Measurements from ENCODE around the gene RASSF1. TPM values are rescaled to one million over a fixed set of nuclear protein-coding genes. Genes with fewer than 3 reads are reported as not detected.

RASSF1 gene, protein sequence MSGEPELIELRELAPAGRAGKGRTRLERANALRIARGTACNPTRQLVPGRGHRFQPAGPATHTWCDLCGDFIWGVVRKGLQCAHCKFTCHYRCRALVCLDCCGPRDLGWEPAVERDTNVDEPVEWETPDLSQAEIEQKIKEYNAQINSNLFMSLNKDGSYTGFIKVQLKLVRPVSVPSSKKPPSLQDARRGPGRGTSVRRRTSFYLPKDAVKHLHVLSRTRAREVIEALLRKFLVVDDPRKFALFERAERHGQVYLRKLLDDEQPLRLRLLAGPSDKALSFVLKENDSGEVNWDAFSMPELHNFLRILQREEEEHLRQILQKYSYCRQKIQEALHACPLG
- total RNA-seq: 36.3 and 38.7 TPM in 2 replicates

DNA sequence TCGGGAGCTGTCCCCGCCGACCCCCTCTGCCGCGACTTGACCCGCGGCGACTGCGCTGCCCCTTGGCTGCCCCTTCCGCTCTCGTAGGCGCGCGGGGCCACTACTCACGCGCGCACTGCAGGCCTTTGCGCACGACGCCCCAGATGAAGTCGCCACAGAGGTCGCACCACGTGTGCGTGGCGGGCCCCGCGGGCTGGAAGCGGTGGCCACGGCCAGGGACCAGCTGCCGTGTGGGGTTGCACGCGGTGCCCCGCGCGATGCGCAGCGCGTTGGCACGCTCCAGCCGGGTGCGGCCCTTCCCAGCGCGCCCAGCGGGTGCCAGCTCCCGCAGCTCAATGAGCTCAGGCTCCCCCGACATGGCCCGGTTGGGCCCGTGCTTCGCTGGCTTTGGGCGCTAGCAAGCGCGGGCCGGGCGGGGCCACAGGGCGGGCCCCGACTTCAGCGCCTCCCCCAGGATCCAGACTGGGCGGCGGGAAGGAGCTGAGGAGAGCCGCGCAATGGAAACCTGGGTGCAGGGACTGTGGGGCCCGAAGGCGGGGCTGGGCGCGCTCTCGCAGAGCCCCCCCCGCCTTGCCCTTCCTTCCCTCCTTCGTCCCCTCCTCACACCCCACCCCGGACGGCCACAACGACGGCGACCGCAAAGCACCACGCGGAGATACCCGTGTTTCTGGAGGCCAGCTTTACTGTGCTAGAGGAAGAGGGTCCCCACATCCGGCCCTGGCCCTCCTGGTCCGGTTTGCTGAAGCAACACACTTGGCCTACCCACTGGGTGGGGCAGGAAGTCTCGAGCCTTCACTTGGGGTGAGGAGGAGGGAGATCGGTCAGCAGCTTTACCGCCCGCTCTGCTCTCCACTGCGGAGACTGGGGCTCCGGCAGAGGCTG, at the start of gene RASSF1:
TSS of gene RASSF1 (minus strand) at position 389 of the 882 bp plus-strand sequence. CDS start at position 358, 31 bp downstream.

DNA sequence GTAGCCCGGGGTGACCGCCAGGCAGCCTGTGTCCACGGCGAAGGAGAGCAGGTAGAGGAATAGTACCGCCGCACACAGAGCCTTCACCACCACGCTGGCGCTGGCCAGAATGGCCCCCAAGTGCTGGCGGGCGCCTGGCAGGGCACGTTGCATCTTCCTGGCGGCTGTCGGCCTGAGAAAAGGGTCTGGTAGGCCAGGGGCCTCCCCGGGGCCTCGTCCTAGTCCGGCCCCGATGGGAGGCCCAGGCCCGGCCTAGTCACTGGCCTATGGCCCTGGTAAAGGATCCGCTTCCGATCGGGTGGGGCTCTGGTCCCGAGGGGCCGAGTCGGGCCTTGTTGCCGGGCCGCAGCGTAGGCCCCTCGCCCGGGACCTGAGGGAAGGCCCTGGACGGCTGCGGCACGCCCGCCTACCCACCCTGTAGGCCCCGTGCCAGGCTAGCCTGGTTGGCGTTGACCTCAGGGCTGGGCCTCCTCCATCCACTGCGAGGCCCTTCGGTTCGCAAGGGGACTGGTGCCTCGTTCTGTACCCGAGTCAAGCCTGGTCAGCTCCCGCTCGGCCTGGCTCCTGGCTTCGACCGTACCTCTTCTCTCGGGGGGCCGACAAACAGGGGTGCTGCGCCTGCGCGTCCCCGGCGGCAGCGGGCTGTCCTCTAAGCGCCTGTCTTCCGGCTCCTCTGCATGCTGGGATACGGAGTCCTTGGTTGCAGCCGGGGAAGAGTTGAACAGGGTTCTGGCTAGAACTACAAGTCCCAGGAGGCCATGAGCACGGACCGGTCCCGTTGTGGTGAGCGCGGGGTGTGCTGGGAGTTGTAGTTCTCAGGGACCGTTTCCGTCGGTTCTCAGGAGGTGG, 18.5 kb upstream of the RASSF1 start, which contains the start of gene TMEM115:
TSS of gene TMEM115 (minus strand) at position 611 of the 849 bp plus-strand sequence. CDS start at position 153, 458 bp downstream.

DNA sequence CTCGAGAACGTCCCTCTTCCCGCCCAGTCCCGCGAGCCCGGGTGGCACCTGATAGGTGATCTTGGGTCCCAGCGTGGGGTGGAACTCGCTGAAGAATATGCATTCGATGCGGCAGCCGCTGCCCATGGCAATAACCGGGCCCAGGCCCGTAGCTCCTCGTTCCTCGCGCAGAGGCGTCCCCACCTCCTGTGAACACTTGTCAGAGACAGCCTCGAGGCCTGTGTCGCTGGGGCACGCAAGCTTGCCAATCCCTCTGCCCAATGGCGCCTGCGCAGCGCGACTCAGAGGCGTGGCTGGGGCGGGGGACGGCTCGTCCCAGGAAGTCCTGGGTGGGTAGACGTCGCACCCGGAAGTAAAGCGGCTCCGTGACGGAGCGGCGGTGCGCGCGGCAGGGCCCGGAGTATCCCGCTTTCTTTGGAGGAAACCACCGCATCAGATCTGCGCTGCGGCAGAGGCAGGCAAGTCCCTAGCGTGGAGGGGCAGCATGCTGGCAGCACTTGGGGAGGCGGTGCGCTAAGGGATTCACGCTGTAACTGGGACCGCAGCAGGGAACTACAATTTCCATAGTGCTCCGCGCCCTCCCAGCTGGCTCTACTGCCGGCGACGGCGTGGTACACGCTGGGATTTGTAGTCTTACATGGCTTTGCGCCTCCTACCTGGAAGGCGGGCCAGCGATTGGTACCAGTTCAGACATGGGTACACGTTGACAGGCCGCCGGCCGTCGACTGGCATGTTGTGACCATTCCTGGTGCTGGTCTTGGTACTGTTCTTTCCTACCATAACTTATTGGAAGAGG, 10.1 kb upstream of the RASSF1 start, which contains the start of the genes CYB561D2 and NPRL2:
TSS of gene CYB561D2 (plus strand) at position 336 of the 796 bp plus-strand sequence. CDS start 572 bp downstream, outside the sequence.
TSS of gene NPRL2 (minus strand) at position 249 of the 796 bp plus-strand sequence. CDS start at position 126, 123 bp downstream.

DNA sequence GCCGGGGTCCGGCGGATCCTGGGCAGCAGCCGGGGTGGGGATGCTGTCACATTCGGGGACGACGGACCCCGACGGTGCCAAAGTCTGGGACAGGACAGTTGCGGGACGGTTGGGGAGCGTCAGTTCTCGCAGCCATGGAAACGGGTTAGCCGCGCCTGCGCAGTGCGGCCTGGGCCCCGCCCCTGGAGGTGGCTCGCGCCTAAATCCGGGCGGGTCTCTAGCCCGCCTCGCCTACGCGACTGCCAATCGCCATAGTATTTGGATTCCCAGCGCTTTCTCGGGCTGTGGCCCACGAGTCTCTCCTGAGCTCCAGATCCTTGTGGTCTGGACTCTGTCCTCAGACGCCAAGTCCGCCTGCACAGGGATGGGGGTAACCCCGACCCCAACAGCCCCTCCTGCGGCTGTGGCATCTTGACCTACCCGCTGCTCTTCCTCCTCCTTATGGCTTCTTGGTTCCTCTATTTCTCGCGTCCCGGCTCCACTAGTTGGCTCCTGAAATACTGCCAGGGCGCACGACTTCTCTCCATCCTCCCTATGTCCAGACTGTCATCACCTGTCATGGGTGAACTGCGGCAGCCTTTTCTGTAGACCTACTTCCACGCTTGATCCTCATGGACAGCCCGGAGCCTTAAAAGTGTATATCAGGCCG, 5.1 kb upstream of the RASSF1 start, which contains the start of gene ZMYND10:
TSS of gene ZMYND10 (minus strand) at position 147 of the 649 bp plus-strand sequence. CDS start 153 bp downstream, outside the sequence.

DNA sequence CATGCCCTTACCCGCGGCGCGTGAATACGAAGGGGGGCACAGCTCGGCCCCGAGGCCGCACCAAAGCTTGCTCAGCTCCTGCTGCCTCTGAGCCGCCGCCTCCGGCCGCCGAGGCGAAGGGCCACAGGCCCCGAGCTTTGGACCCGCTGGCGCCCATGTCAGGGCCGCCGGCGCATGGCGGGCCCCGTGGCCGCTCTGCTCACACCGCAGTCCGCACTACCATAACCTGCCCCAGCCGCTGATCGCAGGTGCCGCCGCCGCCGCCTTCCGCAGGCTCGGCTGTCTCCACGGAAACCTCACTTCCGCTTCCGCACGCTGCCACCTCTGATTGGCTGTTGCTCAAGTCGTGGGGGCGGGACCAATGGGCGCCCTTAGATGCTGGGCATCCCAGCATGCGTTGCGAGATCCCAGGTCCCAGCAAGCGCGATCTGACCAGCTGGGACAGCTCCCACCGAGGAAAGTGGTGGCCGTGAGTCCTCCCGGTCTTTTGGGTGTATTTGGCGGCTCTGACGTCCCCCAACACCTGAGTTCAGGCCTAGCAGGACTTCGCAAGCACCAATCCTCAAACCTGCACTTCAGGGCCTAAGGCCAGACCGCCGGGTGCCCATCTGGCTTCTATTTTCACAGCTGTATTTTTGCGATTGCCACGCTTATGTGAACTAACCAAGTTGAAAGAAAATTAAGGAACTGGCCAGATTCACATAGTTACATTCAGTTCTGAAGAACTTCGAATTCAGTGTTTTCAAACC, 12.5 kb downstream of the RASSF1 start, which contains the start of gene TUSC2:
TSS of gene TUSC2 (minus strand) at position 281 of the 749 bp plus-strand sequence. CDS start at position 157, 124 bp downstream.

DNA sequence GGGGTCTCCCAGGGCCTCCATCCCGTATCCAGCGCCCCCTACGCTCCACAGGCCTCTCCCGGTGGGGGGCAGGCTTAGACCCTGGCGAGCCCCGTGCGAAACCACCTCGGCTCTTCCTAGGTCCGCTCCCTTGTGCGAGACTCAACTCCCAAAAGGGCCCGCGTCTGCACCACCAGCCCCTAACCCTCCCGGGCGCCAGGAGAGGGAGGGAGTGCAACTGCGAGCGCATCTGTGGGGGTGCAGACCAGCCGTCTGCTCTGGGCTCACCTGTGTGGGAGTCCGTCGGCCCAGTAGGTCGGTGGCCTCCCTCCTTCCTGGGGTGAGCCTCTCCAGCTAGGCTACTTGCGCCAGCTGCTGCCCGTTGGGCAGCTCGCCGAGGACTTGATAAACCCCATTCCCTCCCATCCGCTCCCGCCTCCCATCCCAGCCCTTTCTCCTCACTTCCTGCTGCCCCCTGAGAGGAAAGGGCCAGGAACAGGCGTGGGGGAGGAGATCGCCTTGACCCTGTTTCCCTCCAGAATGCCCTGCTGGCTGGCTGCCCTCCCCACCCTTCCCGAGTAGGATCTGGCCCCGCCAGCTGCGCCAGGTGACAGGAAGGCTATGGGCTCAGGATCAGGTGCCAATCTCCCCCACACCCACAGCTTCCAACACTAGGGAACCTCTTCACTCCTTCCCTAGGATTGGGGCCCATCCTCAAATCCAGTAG, 18.1 kb downstream of the RASSF1 start, which contains the start of gene HYAL2:
TSS of gene HYAL2 (minus strand) at position 360 of the 706 bp plus-strand sequence. CDS start 2,256 bp downstream, outside the sequence.

DNA sequence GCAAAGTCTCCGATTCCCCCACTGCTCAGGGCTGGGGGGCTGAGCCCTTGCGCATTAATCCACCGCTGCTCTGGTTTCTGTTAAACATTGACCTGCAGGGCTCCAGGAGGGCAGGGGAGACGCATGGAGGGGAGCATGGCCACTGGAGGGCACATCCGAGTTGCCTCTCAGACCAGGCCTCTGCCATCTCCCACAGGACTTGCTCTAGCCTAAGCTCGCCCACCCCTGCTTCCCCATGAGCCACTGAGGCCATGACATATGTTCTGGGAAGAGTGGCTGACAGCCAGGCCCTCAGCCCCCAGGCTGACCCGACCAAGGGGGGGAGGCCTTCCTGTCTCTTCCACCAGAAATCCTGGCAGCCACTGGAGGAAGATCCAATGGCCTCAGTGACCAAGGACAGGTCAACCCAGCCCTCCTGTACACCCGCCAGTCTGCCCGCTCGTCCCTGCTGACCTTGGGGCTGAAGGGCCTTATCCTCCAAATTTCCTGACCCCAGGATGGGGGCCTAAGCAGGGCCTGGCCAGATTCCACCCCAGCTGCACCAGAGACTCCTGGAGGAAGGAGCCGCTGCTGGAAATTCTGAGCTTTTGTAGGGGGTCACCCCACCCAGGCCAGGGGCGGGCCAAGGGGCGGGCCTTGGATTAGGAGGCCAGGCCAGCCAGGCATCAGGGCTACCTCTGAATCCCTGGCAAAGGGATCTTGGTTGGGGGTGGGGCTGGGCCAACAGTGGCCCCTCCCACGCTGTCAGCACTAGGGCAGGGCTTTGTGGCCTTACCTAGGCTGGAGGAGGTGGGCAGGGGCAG, 37.4 kb downstream of the RASSF1 start, which contains the start of gene HYAL1:
TSS of gene HYAL1 (minus strand) at position 562 of the 803 bp plus-strand sequence. CDS start 618 bp downstream, outside the sequence.

DNA sequence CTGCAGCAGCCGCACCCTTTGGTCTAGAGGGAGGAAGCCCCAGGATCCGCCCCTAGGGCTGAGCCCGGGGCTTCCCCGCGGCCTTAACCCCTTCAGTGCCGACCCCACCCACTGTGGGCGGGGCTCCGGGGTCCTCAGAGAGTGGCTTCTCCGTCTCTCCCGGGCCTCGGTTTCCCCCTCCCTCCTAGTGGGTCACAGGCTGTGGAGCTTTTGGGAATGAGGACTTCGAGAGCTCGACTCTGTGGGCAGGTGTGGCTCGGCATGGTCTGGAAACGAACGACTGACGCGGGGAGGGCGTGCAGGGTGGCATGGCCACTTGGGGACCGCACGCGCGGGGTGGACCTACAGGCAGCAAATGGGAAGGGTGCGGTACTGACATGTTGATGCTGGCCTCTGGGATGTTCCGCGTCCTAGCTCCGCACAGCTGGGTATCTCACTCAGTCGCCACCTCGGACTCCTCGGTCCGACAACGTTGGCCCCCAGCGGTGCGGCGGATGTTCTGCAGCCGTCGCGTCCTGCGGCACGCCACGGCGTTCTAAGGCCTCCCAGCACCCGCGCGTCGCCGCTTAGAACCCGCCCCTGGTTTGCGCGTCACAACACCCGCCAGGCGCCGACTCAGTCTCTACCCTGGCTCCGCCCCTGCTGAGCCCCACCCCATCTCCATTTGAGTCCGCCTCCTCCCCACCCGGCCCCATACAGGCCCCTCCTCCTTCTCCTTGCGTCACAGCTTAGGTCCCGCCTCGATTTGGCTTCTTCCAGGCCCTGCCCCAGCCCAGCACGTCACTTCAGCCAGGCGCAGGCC, 41.6 kb downstream of the RASSF1 start, which contains the start of the genes HYAL3 and NAA80:
TSS of gene HYAL3 (minus strand) at position 570 of the 802 bp plus-strand sequence. CDS start 3,803 bp downstream, outside the sequence.
TSS of gene NAA80 (minus strand) at position 570 of the 802 bp plus-strand sequence. CDS start 1,942 bp downstream, outside the sequence.

DNA sequence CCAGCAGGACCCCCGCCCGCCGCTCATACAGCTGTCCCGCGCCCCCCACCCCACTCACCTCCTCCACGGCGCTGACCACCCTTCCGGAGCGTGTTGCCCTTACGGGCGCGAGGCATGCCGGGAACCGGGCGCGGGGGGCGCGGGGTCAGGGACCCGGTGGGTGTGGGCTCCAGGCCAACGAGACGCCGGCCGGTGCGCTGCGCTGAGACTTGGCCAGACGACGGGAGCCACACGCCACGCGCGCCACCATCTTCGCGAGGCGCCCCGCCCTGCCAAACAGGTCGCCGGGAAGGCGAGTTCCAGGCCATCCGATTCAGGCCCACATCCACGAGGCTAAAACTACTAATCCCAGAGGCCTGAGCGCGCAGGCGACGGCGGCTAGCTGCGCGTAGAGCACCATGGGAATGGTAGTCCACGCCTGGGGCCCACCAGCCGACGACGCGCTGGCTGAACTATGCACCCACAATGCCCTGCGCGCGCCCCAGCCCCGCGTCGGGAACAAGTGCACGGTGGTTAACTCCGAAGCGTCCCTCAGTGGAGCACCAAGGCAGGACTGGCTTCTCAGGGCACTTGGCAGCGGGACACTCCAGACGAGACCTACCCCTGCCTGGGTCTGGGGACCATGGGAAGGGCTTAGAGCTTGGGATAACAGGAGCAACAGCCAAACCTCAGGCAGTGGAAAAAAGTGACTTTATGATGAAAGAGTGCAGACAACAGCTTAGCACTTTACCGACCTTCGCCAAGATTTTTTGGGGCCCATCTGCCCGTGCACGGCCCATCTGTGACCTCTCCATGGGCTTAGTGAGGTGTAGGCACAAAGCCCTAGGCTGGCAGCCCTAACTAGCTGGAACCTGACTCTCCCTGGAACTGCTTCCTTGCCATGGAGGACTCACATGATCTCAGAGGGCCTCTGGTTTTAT, 48.2 kb downstream of the RASSF1 start, which contains the start of gene IFRD2:
TSS of gene IFRD2 (minus strand) at position 271 of the 920 bp plus-strand sequence. CDS start at position 116, 155 bp downstream.

Other genes starting within 250 kb of the RASSF1 start
- gene SEMA3F, start 185.5 kb downstream of the RASSF1 start, total RNA-seq: 40.2 and 41.5 TPM in 2 replicates
- gene GNAT1, start 149.2 kb downstream of the RASSF1 start, total RNA-seq: not detected in 2 replicates
- gene SLC38A3, start 135.6 kb downstream of the RASSF1 start, total RNA-seq: 0.30 TPM in 1 of 2 replicates, not detected in the other
- gene GNAI2, start 104.6 kb downstream of the RASSF1 start, total RNA-seq: 314 and 324 TPM in 2 replicates
- 14.3 and 15.3 TPM in 2 replicates for gene SEMA3B, start 71.7 kb downstream of the RASSF1 start, total RNA-seq
- gene LSMEM2, start 61.7 kb downstream of the RASSF1 start, total RNA-seq: not detected in 2 replicates
- 95.1 and 101 TPM in 2 replicates for gene IFRD2, start 48.4 kb downstream of the RASSF1 start, total RNA-seq
- 3.9 and 4.8 TPM in 2 replicates for gene HYAL3, start 41.4 kb downstream of the RASSF1 start, total RNA-seq
- 21.7 and 23.7 TPM in 2 replicates for gene NAA80, start 41.4 kb downstream of the RASSF1 start, total RNA-seq
- gene HYAL1, start 37.3 kb downstream of the RASSF1 start, total RNA-seq: 3.1 and 3.4 TPM in 2 replicates
- gene HYAL2, start 18.1 kb downstream of the RASSF1 start, total RNA-seq: 82.4 and 84.6 TPM in 2 replicates
- 27.6 and 39.3 TPM in 2 replicates for gene TUSC2, start 12.6 kb downstream of the RASSF1 start, total RNA-seq
- gene ZMYND10, start 4.9 kb upstream of the RASSF1 start, total RNA-seq: 0.34 and 1.3 TPM in 2 replicates
- gene NPRL2, start 9.9 kb upstream of the RASSF1 start, total RNA-seq: 25.1 and 27.9 TPM in 2 replicates
- 30.3 and 31.9 TPM in 2 replicates for gene CYB561D2, start 10.0 kb upstream of the RASSF1 start, total RNA-seq
- gene TMEM115, start 18.7 kb upstream of the RASSF1 start, total RNA-seq: 52.5 and 56.2 TPM in 2 replicates
- gene CACNA2D2, start 162.8 kb upstream of the RASSF1 start, total RNA-seq: 0.15 and 0.17 TPM in 2 replicates
- gene C3orf18, start 226.9 kb upstream of the RASSF1 start, total RNA-seq: 7.7 and 9.8 TPM in 2 replicates
- gene HEMK1, start 228.7 kb upstream of the RASSF1 start, total RNA-seq: 13.2 and 18.0 TPM in 2 replicates